GM19099 (cell line): Measurements from ENCODE around the gene CD2AP.

ENCODE experiments used
- POLR2A ChIP-seq: IDR thresholded peaks from 3 replicates; pipeline ENCODE4 v1.6.1; 2011; ENCODE audit warnings: low read depth; ENCODE audit not compliant: insufficient read length; ENCODE audit errors: extremely low read depth

The CD2AP gene

GRCh38 chr6:47571488-47571887, 93.9 kb downstream of the CD2AP start:
- TF ChIP-seq POLR2A: no peak

GRCh38 chr6:47573109-47573508, 95.5 kb downstream of the CD2AP start:
- no peak for TF ChIP-seq POLR2A

- no peak for TF ChIP-seq POLR2A
Measured at GRCh38 chr6:47574789-47575188, 97.2 kb downstream of the CD2AP start.

- no peak for TF ChIP-seq POLR2A
Measured at GRCh38 chr6:47579040-47579439, 101.5 kb downstream of the CD2AP start.

- TF ChIP-seq POLR2A: no peak
Measured at GRCh38 chr6:47581591-47581990, 104.0 kb downstream of the CD2AP start.

- no peak for TF ChIP-seq POLR2A
Measured at GRCh38 chr6:47587493-47587892, 109.9 kb downstream of the CD2AP start.

GRCh38 chr6:47592131-47592840, 114.7 kb downstream of the CD2AP start:
- no peak for TF ChIP-seq POLR2A

- TF ChIP-seq POLR2A: no peak
Measured at GRCh38 chr6:47593979-47594378, 116.4 kb downstream of the CD2AP start.

- no peak for TF ChIP-seq POLR2A
Measured at GRCh38 chr6:47595785-47596184, 118.2 kb downstream of the CD2AP start.

GRCh38 chr6:47598367-47598766, 120.8 kb downstream of the CD2AP start:
- no peak for TF ChIP-seq POLR2A

- TF ChIP-seq POLR2A: no peak
Measured at GRCh38 chr6:47599512-47599911, 121.9 kb downstream of the CD2AP start.

- no peak for TF ChIP-seq POLR2A
Measured at GRCh38 chr6:47603227-47603626, 125.6 kb downstream of the CD2AP start.

GRCh38 chr6:47603995-47604394, 126.4 kb downstream of the CD2AP start:
- no peak for TF ChIP-seq POLR2A

- no peak for TF ChIP-seq POLR2A
Measured at GRCh38 chr6:47621838-47622449, 144.4 kb downstream of the CD2AP start.

GRCh38 chr6:47626782-47627181, 149.2 kb downstream of the CD2AP start:
- TF ChIP-seq POLR2A: no peak

- TF ChIP-seq POLR2A: no peak
Measured at GRCh38 chr6:47628448-47629272, 151.1 kb downstream of the CD2AP start.
